ENCODE data around the gene DIP2A.
"Not testable (repeated sequence)": the region's sequence is repeated elsewhere in the genome, so short reads cannot be mapped to it uniquely, and the experiment has no call there.

The DIP2A gene

GRCh38 chr21:46448855-46449254 is 9.8 kb upstream of the DIP2A start:
- DNase-seq, result not testable (repeated sequence)

GRCh38 chr21:46452710-46453109 is 6.0 kb upstream of the DIP2A start:
- no peak for DNase-seq

- DNase-seq, result no peak
These were observed 4.5 kb upstream of the DIP2A start for GRCh38 chr21:46454142-46454541.

DNA sequence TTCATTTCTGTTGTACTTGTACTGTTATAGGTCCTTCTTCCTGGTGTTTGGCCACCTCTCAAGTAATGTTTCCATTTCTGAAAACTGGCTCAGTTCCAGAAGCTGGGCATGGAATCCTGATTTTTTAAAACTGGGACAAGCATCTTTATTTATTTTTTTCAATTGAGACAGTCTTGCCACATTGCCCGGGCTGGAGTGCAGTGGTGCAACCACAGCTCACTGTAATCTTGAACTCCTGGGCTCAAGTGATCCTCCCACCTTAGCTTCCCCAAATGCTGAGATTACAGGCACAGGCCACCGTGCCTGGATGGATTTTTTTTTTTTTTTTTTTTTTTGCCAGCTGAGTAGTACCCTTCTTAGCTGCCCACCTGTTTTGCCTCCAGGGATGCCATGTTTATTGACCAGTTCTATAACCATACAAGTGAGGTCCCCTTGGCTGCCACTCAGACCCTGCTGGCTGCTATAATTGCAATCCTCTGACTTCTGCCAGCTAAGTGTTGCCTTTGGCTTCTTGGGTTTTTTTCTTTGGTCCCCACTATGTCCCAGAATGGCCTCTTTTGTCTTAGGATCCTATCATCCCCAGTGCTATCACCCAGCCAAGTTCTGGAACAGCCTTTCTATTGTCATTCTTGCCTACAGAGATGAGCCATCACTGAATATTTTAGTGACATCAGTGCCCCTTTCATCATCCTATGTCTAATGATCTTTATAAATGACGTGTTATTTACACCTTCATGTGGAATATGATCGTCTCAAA is 3.9 kb upstream of the DIP2A start:
- DNase-seq, result no peak

GRCh38 chr21:46455575-46456385 is 2.9 kb upstream of the DIP2A start:
- no peak for DNase-seq

- no peak for DNase-seq
These were observed 1.9 kb upstream of the DIP2A start for GRCh38 chr21:46456750-46457149.

DNA sequence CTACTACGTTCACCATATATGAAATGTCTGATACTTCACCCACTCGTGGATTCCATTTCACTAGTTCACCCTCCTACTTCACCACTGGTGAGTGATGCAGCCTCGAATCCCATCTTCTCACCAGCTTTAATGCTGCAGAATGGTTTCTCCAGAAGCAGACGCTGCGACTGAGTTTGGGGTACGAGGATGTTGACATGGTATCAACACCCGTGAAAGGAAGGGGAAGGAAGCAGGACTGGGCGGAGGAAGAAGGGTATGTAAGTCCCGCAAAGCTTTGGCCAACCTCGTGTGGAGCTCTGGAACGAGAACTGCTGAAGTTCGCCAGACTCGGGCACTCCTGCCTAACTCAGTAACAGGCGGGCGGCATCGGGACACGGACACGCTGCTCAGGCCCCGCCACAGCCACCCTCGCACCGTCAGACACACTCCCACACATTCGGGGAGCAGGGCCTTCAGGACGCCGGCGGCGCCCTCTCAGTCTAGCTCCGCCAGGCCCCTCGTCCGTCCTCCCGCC is 833 bp upstream of the DIP2A start:
- peak in 1 of 2 donors; percentile 53 for DNase-seq

DNA sequence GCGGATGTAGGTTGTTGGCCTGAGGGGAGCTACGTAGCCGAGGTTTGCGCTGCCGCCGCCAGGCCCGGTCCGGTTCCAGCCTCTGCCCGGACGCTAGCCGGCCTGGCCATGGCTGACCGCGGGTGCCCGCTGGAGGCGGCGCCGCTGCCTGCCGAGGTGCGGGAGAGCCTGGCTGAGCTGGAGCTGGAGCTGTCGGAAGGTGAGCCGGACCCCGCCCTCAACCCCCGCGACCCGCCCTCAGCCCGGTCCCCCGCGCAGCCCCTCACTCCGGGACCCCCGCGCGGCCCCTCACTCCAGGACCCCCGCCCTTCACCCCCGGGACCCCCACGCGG is 299 bp downstream of the DIP2A start:
- DNase-seq, result no peak

- DNase-seq, result peak; percentile 20 to 27
These were observed 843 bp downstream of the DIP2A start for GRCh38 chr21:46459356-46460112.

DNA sequence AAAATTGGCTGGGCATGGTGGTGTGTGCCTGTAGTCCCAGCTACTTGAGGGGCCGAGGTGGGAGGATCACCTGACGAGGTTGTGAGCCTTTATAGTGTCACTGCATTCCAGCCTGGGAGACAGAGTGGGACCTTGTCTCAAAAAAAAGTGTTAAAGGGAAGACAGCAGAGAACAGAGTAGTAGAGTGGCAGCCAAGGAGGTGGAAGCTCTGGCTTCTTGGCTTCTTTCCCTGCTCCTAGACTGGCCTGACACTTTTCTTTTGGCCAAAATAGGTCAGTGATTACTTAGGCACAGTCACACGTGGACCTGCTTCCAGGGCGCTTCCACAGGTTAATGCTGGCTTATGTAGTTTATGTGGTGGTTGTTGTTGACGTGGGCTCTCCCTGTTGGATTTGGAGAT is 3.2 kb downstream of the DIP2A start:
- DNase-seq, result no peak

GRCh38 chr21:46465153-46465552 is 6.5 kb downstream of the DIP2A start:
- not testable (repeated sequence) for DNase-seq

- no peak for DNase-seq
These were observed 7.0 kb downstream of the DIP2A start for GRCh38 chr21:46465651-46466050.

GRCh38 chr21:46468108-46468774 is 9.6 kb downstream of the DIP2A start:
- DNase-seq, result no peak

GRCh38 chr21:46469275-46469674 is 10.6 kb downstream of the DIP2A start:
- no peak for DNase-seq

GRCh38 chr21:46471514-46471913 is 12.8 kb downstream of the DIP2A start:
- DNase-seq, result no peak

DNA sequence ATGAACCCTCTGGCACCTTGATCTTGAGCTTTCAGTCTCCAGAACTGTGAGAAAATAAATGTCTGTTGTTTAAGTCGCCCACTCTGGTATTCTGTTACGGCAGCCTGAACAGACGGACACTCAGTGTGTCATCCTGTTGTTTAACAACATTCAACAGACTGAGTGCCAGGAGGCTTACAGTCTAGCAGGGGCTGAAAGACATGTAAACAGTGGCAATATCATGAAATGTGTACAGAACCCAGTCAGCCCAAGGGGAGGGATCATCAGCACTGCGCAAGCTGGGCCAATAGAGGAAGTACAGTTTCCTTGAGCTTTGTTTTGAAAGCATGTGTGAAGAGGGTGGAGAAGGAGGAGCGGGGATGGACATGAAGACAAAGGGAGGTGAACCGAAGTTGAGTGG is 13.6 kb downstream of the DIP2A start:
- no peak for DNase-seq

- DNase-seq, result no peak
These were observed 15.7 kb downstream of the DIP2A start for GRCh38 chr21:46474382-46474781.

GRCh38 chr21:46475296-46475695 is 16.6 kb downstream of the DIP2A start:
- no peak for DNase-seq

DNA sequence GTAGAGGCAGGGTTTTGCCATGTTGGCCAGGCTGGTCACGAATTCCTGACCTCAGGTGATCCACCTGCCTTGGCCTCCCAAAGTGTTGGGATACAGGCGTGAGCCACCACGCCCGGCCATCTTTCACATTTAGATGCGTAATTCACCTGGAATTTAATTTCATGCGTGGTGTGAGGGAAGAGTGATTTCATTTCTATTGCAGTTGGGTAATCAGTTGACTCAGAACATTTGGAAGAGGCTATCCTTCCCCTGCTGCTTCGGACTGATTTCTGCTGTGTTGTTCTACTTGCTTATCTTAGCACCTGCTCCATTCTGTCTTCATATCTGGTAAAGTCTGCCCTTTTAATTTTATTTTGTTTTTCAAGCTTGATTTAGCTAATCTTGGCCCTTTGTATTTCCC is 19.1 kb downstream of the DIP2A start:
- no peak for DNase-seq

DNA sequence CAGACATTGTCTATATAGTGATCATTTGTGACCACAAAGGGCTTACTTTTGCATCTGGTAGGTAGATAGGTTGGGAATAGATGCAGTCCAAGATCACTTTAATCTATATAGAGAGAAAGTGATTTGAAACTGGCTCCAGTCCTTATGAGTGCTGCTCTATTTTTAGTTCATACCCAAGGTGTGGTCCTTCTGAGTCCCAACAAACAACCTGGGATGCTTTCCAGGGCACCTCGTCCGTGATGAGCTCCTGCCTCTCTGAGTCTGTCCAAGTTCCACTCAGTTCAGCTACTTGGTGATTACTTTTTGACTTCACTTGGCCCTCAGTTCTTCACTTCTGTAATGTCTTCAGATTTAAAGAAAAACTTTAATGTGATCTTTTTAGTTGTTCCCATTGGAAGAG is 20.2 kb downstream of the DIP2A start:
- no peak for DNase-seq

DNA sequence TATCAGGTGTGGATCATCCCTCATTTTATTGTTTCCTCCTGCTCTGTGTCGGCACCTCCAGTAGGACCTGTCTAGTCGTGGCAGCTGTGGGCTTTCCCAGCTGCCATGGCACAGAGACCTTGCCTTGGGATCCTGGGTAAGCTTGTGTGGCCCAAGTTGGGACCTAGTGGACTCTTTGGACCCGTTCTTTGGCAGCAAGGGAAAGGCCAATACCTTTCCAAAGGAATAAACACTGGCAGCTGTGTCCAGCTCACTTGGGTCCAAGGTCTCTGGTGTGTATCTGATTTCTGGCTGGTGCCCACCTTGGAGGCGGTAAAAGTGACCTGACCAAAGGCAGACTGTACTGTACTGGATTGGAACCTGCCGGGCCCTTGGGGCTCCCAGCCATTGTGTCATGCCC is 21.8 kb downstream of the DIP2A start:
- DNase-seq, result no peak

- no peak for DNase-seq
These were observed 23.6 kb downstream of the DIP2A start for GRCh38 chr21:46482225-46482845.

DNA sequence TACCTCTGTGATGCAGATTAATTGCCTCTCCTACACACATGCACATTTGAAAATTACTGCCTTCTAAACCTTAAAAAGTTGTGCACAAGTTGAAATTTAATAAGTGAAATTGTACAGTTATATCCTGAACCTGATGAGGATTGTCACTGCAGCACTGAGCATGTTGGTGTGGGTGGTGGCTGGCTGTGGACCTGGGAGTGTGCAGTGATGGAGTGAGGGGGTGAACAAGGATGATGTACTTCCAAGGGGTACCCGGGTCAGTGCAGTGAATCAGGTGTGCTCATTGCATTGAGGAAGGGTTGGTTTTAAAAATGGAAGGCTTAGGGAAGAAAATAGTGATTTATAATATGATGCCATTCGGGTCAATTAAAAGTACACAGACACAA is 24.1 kb downstream of the DIP2A start:
- DNase-seq, result no peak
